ENCODE data around the gene TTC23.

DNA sequence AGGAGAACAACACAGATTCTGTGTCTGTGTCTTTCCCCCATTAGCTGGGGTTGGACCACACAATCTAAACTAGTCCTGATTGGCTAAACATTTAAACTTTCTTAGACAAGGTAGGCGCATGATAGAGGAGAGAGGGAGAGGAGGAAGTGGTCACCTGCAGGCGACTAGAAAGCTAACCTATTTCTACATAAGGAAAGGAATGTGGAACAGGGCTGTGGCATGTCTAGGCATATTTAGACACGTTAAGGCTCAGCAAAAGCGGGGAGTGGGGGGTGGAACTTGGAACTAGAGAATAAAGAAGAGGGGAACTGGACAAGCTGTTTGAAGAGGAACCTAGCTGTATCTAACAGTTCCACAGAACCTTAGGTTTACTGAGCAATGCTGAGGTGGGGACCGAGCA, 14.7 kb upstream of the TTC23 start:
- no peak for TF ChIP-seq POLR2AphosphoS5 (IDR thresholded peaks at IDR 0.05; ENCODE audit: low read depth, low read length)
- TF ChIP-seq TAF1 (IDR thresholded peaks at IDR 0.05; ENCODE audit: borderline replicate concordance, insufficient read depth, low read length), result no peak

All from PFSK-1 (cell line).